Spinal cord (tissue), 10 donors: ENCODE results near the gene INAVA. TPM values are rescaled to one million over a fixed set of nuclear protein-coding genes. Genes with fewer than 3 reads are reported as not detected.

Experiments
- DNase-seq, 6 donors: peaks; one replicate each; pipeline versions ENCODE4 v3.0.0 to v3.0.0-alpha.2; 2013 to 2015; ENCODE audit warnings: low spot score in 6 of 6, low read depth in 4 of 6
- H3K27ac ChIP-seq: one replicate; pipeline ENCODE4 v1.5.1; 2013; ENCODE audit warnings: low read depth, low read length, control low read depth
- H3K27me3 ChIP-seq: one replicate; pipeline ENCODE4 v1.6.1; 2013; ENCODE audit warnings: low read length; ENCODE audit not compliant: control insufficient read depth, insufficient read depth
- H3K36me3 ChIP-seq: one replicate; pipeline ENCODE4 v1.6.1; 2013; ENCODE audit warnings: low read length; ENCODE audit not compliant: control insufficient read depth, insufficient read depth
- H3K4me1 ChIP-seq: one replicate; pipeline ENCODE4 v1.6.1; 2013; ENCODE audit warnings: low read length; ENCODE audit not compliant: control insufficient read depth, insufficient read depth
- H3K4me3 ChIP-seq: one replicate; pipeline ENCODE4 v1.5.1; 2013; ENCODE audit warnings: low read depth, low read length, control low read depth
- H3K9me3 ChIP-seq: one replicate; pipeline ENCODE4 v1.6.1; 2013; ENCODE audit warnings: low read length; ENCODE audit not compliant: control insufficient read depth, insufficient read depth
- WGBS: methylation state at CpG from one replicate; pipeline ENCODE4 v1.1.5; 2013; ENCODE audit warnings: missing lambda C conversion rate; ENCODE audit not compliant: insufficient coverage; 5-methylcytosine and 5-hydroxymethylcytosine counted together
- polyA plus RNA-seq, 2 donors: library from polyadenylated mRNA; unstranded; fragments of 120-200 nt; gene quantifications; one replicate each; pipeline ENCODE4 v1.2.1, GENCODE V29; 2013; ENCODE audit not compliant: insufficient read length in 2 of 2
- total RNA-seq, 2 donors: library from RNA; depleted of rRNA in 1 of 2; stranded (reverse); fragments of 120-200 nt in 1 of 2; fragments of >200 nt in 1 of 2; gene quantifications; one replicate each; pipeline versions ENCODE4 v1.2.3 to v1.2.4, GENCODE V29; 2013 to 2014
- donor health status: healthy.

INAVA gene
- total and polyA plus RNA-seq, 4 donors = 3.5 to 19.5 (median 12.3) TPM

DNA sequence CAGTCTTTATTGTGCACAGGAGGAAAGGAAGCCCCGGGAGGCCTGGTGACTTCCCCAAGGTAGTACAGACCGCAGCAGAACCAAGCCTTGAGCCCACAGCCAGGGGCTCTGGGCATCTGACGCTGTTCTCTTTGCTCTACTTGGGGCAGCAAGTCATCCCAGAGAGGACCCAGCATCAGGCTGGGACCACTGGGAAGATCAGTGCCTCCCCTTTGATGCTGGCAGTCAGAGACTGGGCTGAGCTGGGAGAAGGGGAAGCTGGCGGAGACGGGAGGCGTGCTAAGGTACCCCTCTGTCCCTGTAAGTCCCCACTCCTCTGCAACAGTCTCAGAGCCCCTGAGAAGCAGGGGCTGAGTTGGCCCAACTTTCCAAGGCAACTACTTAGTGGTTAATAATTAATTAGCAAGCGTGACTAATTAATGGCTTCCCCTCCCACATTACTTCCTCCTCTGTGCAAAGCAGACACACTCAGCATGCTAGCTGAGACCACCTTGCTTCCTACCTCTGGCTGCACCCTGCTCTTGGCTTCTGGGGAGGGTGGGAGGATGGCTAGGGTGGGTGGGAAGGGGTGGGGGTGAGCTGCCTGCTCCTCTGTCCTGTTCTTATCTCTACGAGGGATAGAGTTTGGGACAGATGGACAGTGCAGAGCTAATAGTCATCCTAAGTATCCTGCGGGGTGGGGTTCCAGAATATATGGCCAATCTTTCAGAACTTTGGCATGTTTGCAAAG is 1.3 kb downstream of the INAVA start:
- DNase-seq = peak in 1 of 6 donors; percentile 29
- H3K36me3 ChIP-seq = peaks cover 29% of the 10 kb centered on the region
- H3K27ac ChIP-seq = no peak overlapping the region
- H3K4me1 ChIP-seq = peaks cover 40% of the 10 kb centered on the region
- 70% methylated on average over 5 of the region's 9 CpGs for WGBS
- no peak overlapping the region for H3K4me3 ChIP-seq
- peaks cover 16% of the 10 kb centered on the region for H3K27me3 ChIP-seq
- H3K9me3 ChIP-seq = no peaks in the 10 kb centered on the region

DNA sequence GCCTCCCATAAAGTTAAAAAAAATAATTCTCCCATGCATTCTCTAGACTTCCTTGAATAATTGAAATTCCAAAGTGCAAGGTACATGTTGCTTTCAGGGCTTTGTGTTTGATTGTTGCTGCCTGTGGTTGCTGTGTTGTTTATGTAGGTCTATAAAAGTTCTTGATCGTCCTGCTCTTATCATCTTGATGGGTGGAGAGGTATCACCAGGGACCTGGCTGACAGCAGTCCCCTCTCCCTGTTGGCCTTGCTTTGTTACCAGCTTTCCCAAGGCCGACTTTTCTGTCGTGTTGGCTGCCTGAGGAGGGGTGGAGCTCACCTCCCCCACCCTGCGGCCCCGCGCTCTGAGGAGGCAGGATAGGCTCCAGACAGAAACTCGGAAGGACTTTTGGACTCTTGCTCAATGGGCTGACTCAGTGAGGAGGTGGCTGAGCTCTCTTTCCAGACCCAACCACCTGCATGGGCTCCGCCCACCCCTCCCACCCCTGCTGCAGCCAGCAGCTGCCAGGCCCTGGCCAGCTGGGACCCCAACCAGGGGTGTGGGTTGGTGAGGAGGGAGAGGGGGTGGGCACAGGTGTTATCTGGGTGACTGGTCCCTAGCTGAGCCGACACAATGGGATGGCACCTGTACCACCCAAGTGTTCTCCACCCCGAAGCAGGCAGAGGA is 2.0 kb downstream of the INAVA start:
- H3K9me3 ChIP-seq = no peaks in the 10 kb centered on the region
- DNase-seq = no peak
- WGBS = 40% methylated on average over 3 of the region's 10 CpGs
- peaks cover 10% of the 10 kb centered on the region for H3K27me3 ChIP-seq
- H3K4me1 ChIP-seq = peaks cover 34% of the 10 kb centered on the region
- peaks cover 34% of the 10 kb centered on the region for H3K36me3 ChIP-seq
- no peak overlapping the region for H3K4me3 ChIP-seq
- no peak overlapping the region for H3K27ac ChIP-seq

DNA sequence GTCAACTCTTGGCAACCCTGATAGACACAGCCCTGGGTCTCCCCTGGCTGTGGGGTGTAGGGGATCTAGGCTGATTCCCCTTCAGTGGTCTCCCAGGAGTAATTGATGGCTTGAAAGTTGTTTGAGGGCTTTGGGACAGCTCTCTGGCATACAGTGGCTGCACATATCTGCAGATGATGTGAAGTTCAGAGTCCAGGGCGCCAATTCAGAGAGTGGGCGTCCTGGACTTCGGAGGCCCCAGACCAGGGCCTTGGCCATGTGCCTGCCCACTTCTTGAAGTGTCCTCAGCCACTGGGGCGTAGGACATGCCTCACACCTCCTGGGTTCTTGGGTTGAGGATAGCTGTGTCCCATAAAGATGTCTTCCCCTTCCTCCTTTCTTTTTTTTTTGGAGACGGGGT is 2.6 kb downstream of the INAVA start:
- DNase-seq = no peak
- H3K4me3 ChIP-seq = no peak overlapping the region
- 94% methylated on average over 5 of the region's 5 CpGs for WGBS
- H3K9me3 ChIP-seq = no peaks in the 10 kb centered on the region
- H3K36me3 ChIP-seq = peaks cover 39% of the 10 kb centered on the region
- H3K4me1 ChIP-seq = peaks cover 30% of the 10 kb centered on the region
- peaks cover 8% of the 10 kb centered on the region for H3K27me3 ChIP-seq
- H3K27ac ChIP-seq = no peak overlapping the region

GRCh38 chr1:200899015-200899386 is 4.3 kb downstream of the INAVA start:
- 100% methylated on average over 1 of the region's 3 CpGs for WGBS
- Histone ChIP-seq H3K27me3 (no peaks in the 10 kb centered on the region), H3K27ac (no peak overlapping the region), H3K9me3 (no peaks in the 10 kb centered on the region), H3K4me1 (peaks cover 21% of the 10 kb centered on the region), H3K4me3 (no peak overlapping the region), H3K36me3 (peaks cover 43% of the 10 kb centered on the region)
- DNase-seq = no peak

DNA sequence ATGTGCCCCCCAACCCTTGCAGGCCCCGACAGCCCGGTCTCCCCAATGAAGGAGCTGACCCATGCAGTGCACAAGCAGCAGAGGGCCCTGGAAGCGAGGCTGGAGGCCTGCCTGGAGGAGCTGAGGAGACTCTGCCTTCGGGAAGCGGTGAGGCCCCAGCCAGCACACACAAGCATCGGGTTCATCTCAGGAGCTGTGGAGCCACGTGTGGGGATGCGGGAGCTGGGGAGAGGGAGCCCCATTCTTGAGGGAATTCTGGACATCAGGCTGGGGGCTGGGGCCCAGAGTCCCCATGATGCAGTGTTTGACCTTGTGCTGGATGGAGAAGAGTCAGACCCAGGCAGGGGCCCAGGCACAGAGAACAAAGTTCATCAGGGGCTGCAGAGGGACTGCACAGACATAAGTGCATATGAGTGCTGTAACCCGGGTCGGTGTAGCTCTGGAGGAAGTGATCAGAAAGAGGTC is 4.8 kb downstream of the INAVA start:
- 96% methylated on average over 10 of the region's 10 CpGs for WGBS
- peaks cover 19% of the 10 kb centered on the region for H3K4me1 ChIP-seq
- no peak overlapping the region for H3K27ac ChIP-seq
- no peaks in the 10 kb centered on the region for H3K9me3 ChIP-seq
- no peak for DNase-seq
- no peaks in the 10 kb centered on the region for H3K27me3 ChIP-seq
- H3K36me3 ChIP-seq = peaks cover 43% of the 10 kb centered on the region
- no peak overlapping the region for H3K4me3 ChIP-seq

DNA sequence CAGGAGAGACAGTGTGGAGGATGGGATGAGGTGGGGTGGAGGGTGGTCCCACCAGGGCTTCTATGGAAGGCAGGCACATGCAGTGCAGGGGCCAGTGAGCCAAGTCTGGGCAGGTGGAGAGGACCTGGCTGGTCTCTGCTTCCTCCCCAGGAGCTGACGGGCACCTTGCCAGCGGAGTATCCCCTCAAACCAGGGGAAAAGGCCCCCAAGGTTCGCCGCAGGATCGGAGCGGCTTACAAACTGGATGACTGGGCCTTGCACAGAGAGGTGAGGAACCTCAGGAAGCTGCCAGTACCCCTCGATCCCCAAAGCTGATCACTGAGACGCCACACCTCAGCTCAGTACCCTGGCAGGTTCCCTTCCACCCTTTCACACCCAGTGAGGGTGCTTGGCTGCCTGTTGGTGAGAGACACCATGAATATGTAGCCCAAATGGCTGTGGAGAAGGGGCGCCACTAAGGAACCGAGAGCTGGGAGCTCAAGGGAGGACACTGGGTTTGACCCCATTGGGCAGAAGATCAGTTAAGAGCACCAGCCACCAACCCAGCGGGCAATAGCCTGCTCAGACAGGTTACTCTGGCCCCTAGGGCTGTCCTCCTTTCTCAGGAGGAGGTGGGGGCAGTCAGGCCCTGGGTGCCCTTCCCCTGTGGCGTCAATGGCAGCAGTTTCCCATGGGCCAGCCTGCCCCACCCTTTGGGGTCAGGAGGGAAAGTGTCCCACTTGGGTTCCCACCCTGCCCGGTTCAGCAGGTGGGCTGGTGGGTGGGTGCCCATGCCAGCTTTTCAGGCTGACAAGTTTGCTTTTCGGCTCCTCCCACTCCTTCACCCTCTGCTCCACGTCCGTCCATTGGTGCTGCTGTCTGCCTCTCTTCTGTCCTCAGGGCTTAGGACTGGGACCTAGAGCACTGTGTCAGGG is 5.5 kb downstream of the INAVA start:
- no peaks in the 10 kb centered on the region for H3K9me3 ChIP-seq

DNA sequence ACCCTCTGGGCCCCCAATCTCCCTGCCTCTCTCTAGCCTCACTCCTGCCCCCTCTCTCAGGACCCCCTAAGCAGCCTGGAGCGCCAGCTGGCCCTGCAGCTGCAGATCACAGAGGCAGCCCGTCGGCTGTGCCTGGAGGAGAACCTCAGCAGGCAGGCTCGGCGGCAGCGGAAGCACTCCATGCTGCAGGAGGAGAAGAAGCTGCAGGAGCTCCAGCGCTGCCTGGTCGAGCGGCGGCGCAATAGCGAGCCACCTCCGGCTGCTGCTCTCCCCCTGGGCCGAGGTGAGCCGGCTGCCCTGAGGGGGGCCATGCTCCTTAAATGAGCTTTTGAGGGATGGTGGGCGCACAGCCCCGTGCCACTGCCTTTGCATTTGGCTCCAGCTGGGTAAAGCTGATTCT is 6.2 kb downstream of the INAVA start:
- Histone ChIP-seq H3K9me3 (no peaks in the 10 kb centered on the region), H3K4me3 (no peak overlapping the region), H3K27me3 (no peaks in the 10 kb centered on the region), H3K4me1 (peaks cover 6% of the 10 kb centered on the region), H3K36me3 (peaks cover 40% of the 10 kb centered on the region), H3K27ac (no peak overlapping the region)
- no peak for DNase-seq
- WGBS = 83% methylated on average over 13 of the region's 17 CpGs

More for the DNA sequence above, 5.5 kb downstream of the INAVA start:
- no peaks in the 10 kb centered on the region for H3K27me3 ChIP-seq
- H3K4me1 ChIP-seq = peaks cover 13% of the 10 kb centered on the region
- 93% methylated on average over 14 of the region's 16 CpGs for WGBS
- no peak for DNase-seq
- H3K27ac ChIP-seq = no peak overlapping the region
- no peak overlapping the region for H3K4me3 ChIP-seq
- H3K36me3 ChIP-seq = peaks cover 40% of the 10 kb centered on the region

GRCh38 chr1:200901350-200901749 is 6.7 kb downstream of the INAVA start:
- Histone ChIP-seq H3K27me3 (no peaks in the 10 kb centered on the region), H3K36me3 (peaks cover 40% of the 10 kb centered on the region), H3K9me3 (no peaks in the 10 kb centered on the region), H3K27ac (no peak overlapping the region), H3K4me3 (no peak overlapping the region), H3K4me1 (peaks cover 5% of the 10 kb centered on the region)
- no peak for DNase-seq
- WGBS = 94% methylated on average over 5 of the region's 5 CpGs

- WGBS = 76% methylated on average over 8 of the region's 8 CpGs
Observed at GRCh38 chr1:200901796-200902444, 7.2 kb downstream of the INAVA start.

More at GRCh38 chr1:200901796-200902444, 7.2 kb downstream of the INAVA start:
- no peak overlapping the region for H3K4me3 ChIP-seq
- no peaks in the 10 kb centered on the region for H3K9me3 ChIP-seq
- no peaks in the 10 kb centered on the region for H3K27me3 ChIP-seq
- peak in 1 of 6 donors; percentile 31 for DNase-seq
- H3K27ac ChIP-seq = no peak overlapping the region
- H3K4me1 ChIP-seq = peaks cover 5% of the 10 kb centered on the region
- H3K36me3 ChIP-seq = peaks cover 40% of the 10 kb centered on the region
